WTC11 (cell line): ENCODE measurements around the gene CPAMD8. TPM values are rescaled to one million over a fixed set of nuclear protein-coding genes. Genes with fewer than 3 reads are reported as not detected.

Experiments
- ATAC-seq: fragments of 200-7000 bp; cut with Tn5 transposase; 2 replicates; pipeline ENCODE4 v1.10.0; 2021; ENCODE audit warnings: mild to moderate bottlenecking, moderate library complexity
- CTCF ChIA-PET: fragments of 300-600 bp; sonication (Branson Sonifier 250); formaldehyde crosslinking; loops from one replicate; lab custom pipeline; 2021; ENCODE audit warnings: antibody characterized with exemption; lab: Charles Lee
- POLR2A ChIA-PET: fragments of 350-600 bp; sonication (Branson Sonifier 250); formaldehyde crosslinking; loops from one replicate; lab custom pipeline; 2021; ENCODE audit warnings: antibody characterized with exemption; lab: Charles Lee
- DNase-seq: peaks from one replicate; pipeline ENCODE4 v3.0.0; 2021; ENCODE audit warnings: low spot score
- H3K27ac Mint-ChIP-seq: 2 replicates; pipeline ENCODE4 v1.8.0; 2021; ENCODE audit warnings: mixed read lengths
- H3K27me3 Mint-ChIP-seq: 2 replicates; pipeline ENCODE4 v1.8.0; 2021; ENCODE audit warnings: low read depth, mild to moderate bottlenecking, moderate library complexity, mixed read lengths
- H3K36me3 Mint-ChIP-seq: 2 replicates; pipeline ENCODE4 v1.8.0; 2021; ENCODE audit warnings: mixed read lengths
- H3K4me1 Mint-ChIP-seq: 2 replicates; pipeline ENCODE4 v1.8.0; 2022; ENCODE audit warnings: mixed read lengths
- H3K4me3 Mint-ChIP-seq: 2 replicates; pipeline ENCODE4 v1.8.0; 2021; ENCODE audit warnings: mild to moderate bottlenecking, moderate library complexity, mixed read lengths
- H3K9me3 Mint-ChIP-seq: 2 replicates; pipeline ENCODE4 v1.8.0; 2021; ENCODE audit warnings: mixed read lengths
- ARID4B ChIP-seq: sonication (generic); formaldehyde crosslinking; IDR thresholded peaks from 2 replicates; pipeline ENCODE4 v1.8.0; 2023; ENCODE audit warnings: missing genetic modification reagents, mild to moderate bottlenecking, borderline replicate concordance
- ATF1 ChIP-seq: sonication (generic); formaldehyde crosslinking; IDR thresholded peaks from 2 replicates; pipeline ENCODE4 v1.8.1; 2023; ENCODE audit warnings: mild to moderate bottlenecking, moderate library complexity, missing genetic modification reagents
- CREM ChIP-seq: sonication (generic); formaldehyde crosslinking; IDR thresholded peaks from 2 replicates; pipeline ENCODE4 v1.8.1; 2022; ENCODE audit warnings: mild to moderate bottlenecking, missing genetic modification reagents, moderate library complexity
- ERG ChIP-seq: fragments of 250-450 bp; sonication (Bioruptor Pico); IDR thresholded peaks from 2 replicates; pipeline ENCODE4 v1.8.0; 2021; ENCODE audit warnings: mild to moderate bottlenecking
- ESRRA ChIP-seq: sonication (generic); formaldehyde crosslinking; IDR thresholded peaks from 2 replicates; pipeline ENCODE4 v1.8.1; 2022; ENCODE audit warnings: mild to moderate bottlenecking, missing genetic modification reagents, borderline replicate concordance
- FOXP1 ChIP-seq: sonication (generic); formaldehyde crosslinking; IDR thresholded peaks from 2 replicates; pipeline ENCODE4 v1.8.0; 2022; ENCODE audit warnings: missing genetic modification reagents, mild to moderate bottlenecking, moderate library complexity, borderline replicate concordance
- GRHL2 ChIP-seq: fragments of 250-450 bp; sonication (Bioruptor Pico); IDR thresholded peaks from 2 replicates; pipeline ENCODE4 v1.8.0; 2022; ENCODE audit warnings: mild to moderate bottlenecking, moderate library complexity; ENCODE audit not compliant: insufficient replicate concordance, severe bottlenecking
- MAX ChIP-seq: sonication (generic); formaldehyde crosslinking; IDR thresholded peaks from 2 replicates; pipeline ENCODE4 v1.8.0; 2022; ENCODE audit warnings: mild to moderate bottlenecking, missing genetic modification reagents
- RELA ChIP-seq: sonication (generic); formaldehyde crosslinking; IDR thresholded peaks from 2 replicates; pipeline ENCODE4 v1.8.1; 2022; ENCODE audit warnings: missing genetic modification reagents, mild to moderate bottlenecking, borderline replicate concordance
- ZBTB21 ChIP-seq: sonication (generic); formaldehyde crosslinking; IDR thresholded peaks from 2 replicates; pipeline ENCODE4 v1.8.1; 2023; ENCODE audit warnings: mild to moderate bottlenecking, missing genetic modification reagents, borderline replicate concordance
- total RNA-seq: library from RNA; stranded (reverse); gene quantifications from 3 replicates; pipeline ENCODE4 v1.2.3, GENCODE V29; 2021
- TF ChIP-seq, protein P1 (sequence below): fragments of 250-450 bp; sonication (Bioruptor Pico); IDR thresholded peaks from 2 replicates; pipeline ENCODE4 v2.1.2; 2022; ENCODE audit warnings: mild to moderate bottlenecking, moderate library complexity
- TF ChIP-seq, protein P2 (sequence below): fragments of 200-600 bp; IDR thresholded peaks from 2 replicates; pipeline ENCODE4 v1.8.0; 2022; ENCODE audit warnings: antibody characterized with exemption

The CPAMD8 gene
- total RNA-seq, 1 experiment from 2014 or later: 6.9 TPM

DNA sequence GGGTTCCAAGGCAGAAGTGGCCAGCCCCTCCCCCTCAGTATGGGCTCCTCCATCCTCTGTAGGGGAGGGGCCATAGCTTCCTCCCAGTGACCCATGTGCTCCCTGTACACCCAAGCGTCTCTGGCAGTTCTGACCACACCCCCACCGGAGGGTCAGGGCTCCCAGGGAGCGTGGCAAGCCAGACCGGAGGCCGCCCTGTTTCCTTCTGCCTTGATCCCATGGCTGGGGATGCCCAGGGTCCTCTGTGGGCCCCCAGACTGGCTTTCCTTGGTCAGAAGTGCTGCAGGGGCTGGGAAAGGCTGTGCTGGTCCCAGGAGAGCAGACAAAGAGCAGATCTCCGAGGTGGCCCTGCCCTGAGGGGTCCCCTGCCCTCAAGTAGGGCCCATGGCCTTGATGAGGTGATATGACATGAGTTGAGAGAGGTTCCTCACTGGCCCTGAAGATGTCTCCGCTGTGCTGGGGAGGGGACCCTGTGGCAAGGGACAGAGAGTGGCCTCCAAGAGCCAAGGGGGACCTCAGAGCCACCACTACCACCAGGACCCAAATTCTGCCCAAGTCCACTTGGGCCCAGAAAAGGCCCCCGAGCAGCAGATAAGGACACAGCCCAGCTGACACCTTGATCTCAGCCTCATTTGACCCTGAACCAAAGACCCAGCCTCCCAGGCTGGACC is 145.6 kb downstream of the CPAMD8 start:
- no peak for ATAC-seq
- Mint-ChIP-seq H3K4me1 (no peaks in the 10 kb centered on the region), H3K36me3 (peaks cover 50% of the 10 kb centered on the region), H3K4me3 (no peak overlapping the region), H3K27me3 (peaks cover 7% of the 10 kb centered on the region), H3K27ac (no peak overlapping the region), H3K9me3 (peaks cover 25% of the 10 kb centered on the region)
- no peak for DNase-seq
- CTCF ChIA-PET: no interaction called here
- POLR2A ChIA-PET: no interaction called here
- TF ChIP-seq ESRRA (no peak), CREM (CRISPR knock-in tag) (no peak), ATF1 (CRISPR knock-in tag) (no peak), GRHL2 (no peak), RELA (no peak)
- TF ChIP-seq, protein P1, sequence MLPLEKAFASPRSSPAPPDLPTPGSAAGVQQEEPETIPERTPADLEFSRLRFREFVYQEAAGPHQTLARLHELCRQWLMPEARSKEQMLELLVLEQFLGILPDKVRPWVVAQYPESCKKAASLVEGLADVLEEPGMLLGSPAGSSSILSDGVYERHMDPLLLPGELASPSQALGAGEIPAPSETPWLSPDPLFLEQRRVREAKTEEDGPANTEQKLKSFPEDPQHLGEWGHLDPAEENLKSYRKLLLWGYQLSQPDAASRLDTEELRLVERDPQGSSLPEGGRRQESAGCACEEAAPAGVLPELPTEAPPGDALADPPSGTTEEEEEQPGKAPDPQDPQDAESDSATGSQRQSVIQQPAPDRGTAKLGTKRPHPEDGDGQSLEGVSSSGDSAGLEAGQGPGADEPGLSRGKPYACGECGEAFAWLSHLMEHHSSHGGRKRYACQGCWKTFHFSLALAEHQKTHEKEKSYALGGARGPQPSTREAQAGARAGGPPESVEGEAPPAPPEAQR (CRISPR knock-in tag): no peak
- TF ChIP-seq, all 79 proteins: peak for 0

DNA sequence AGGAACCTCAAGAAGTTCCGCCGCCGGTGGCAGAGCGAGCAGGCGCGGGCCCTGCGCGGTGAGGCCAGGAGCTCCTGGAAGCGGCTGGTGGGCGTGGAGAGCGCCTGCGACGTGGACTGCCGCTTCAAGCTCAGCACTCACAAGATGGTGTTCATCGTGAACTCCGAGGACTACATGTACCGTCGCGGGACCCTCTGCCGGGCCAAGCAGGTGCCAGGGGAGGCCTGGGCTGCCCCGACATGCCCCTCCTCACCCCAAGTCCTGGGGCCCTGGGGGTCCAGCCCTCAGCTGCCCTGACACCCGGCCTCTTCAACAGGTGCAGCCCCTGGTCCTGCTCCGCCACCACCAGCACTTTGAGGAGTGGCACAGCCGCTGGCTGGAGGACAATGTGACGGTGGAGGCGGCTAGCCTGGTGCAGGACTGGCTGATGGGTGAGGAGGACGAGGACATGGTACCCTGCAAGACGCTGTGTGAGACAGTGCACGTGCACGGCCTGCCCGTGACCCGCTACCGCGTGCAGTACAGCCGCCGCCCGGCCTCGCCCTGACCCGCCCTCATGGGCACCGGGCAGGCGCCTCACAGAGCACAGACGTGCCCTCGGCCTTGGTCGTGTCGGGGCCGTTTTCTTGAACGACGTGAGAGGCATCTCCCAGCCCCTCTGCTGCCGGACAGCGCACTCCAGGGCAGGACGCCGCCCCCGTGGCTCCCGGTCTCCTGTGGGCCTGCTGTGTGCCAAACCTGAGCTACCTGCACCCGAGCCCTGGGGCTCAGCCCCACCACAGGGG is 148.2 kb downstream of the CPAMD8 start:
- H3K27me3 Mint-ChIP-seq: peaks cover 7% of the 10 kb centered on the region
- H3K4me1 Mint-ChIP-seq: no peaks in the 10 kb centered on the region
- H3K36me3 Mint-ChIP-seq: peaks cover 69% of the 10 kb centered on the region
- TF ChIP-seq FOXP1 (no peak), ZBTB21 (CRISPR knock-in tag) (no peak), RELA (no peak), MAX (no peak)
- TF ChIP-seq, protein P1 (CRISPR knock-in tag): no peak
- POLR2A ChIA-PET: no interaction called here
- H3K9me3 Mint-ChIP-seq: peaks cover 33% of the 10 kb centered on the region
- DNase-seq (no peak), ATAC-seq (no peak)
- H3K27ac Mint-ChIP-seq: no peak overlapping the region
- H3K4me3 Mint-ChIP-seq: no peak overlapping the region
- CTCF ChIA-PET: no interaction called here

GRCh38 chr19:16877581-16877980 is 149.0 kb downstream of the CPAMD8 start:
- no peak for ATAC-seq
- Mint-ChIP-seq H3K9me3 (peaks cover 27% of the 10 kb centered on the region), H3K4me3 (no peak overlapping the region), H3K4me1 (no peaks in the 10 kb centered on the region), H3K27ac (no peak overlapping the region), H3K36me3 (peaks cover 62% of the 10 kb centered on the region), H3K27me3 (peaks cover 4% of the 10 kb centered on the region)
- ChIA-PET CTCF (no interaction called here), POLR2A (no interaction called here)
- DNase-seq: no peak
- TF ChIP-seq ARID4B (CRISPR knock-in tag): no peak
- TF ChIP-seq ERG (CRISPR knock-in tag): no peak
- TF ChIP-seq, protein P2, sequence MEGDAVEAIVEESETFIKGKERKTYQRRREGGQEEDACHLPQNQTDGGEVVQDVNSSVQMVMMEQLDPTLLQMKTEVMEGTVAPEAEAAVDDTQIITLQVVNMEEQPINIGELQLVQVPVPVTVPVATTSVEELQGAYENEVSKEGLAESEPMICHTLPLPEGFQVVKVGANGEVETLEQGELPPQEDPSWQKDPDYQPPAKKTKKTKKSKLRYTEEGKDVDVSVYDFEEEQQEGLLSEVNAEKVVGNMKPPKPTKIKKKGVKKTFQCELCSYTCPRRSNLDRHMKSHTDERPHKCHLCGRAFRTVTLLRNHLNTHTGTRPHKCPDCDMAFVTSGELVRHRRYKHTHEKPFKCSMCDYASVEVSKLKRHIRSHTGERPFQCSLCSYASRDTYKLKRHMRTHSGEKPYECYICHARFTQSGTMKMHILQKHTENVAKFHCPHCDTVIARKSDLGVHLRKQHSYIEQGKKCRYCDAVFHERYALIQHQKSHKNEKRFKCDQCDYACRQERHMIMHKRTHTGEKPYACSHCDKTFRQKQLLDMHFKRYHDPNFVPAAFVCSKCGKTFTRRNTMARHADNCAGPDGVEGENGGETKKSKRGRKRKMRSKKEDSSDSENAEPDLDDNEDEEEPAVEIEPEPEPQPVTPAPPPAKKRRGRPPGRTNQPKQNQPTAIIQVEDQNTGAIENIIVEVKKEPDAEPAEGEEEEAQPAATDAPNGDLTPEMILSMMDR: no peak
